GM11168 (cell line): ENCODE data around the gene ZNF665.
"Not testable (repeated sequence)": the region's sequence is repeated elsewhere in the genome, so short reads cannot be mapped to it uniquely, and the experiment has no call there.

Experiments
- in situ Hi-C: fragments of 300-500 bp; cut with MboI; formaldehyde crosslinking; loops from one replicate; pipeline ENCODE4 v1.12.0; 2022; ENCODE audit warnings: low sequenced_read_pairs; ENCODE audit not compliant: unreplicated experiment

ZNF665 gene

GRCh38 chr19:53158119-53158656, 35.0 kb downstream of the ZNF665 start:
- in situ Hi-C loops = no loop called here

DNA sequence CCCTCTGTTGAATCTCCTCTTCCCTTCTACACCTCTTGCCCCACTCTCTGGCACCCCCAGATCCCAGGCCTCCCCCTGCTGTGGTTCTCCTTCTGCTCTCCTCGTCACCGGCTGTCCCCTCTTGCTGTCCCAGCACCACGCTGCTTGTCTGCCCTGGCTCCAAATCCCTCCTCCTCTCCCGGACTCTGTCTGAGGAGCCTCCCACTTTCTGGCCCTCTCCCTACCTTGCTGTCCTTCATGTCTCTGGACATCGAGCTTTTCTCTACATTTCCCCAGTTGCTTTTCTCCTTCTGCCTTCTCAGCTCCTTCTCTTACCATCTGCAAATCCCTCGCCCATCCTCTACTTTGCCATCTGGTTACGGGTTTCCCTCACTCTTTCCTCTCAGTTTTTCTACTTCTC, 35.5 kb downstream of the ZNF665 start:
- in situ Hi-C loops = no loop called here

DNA sequence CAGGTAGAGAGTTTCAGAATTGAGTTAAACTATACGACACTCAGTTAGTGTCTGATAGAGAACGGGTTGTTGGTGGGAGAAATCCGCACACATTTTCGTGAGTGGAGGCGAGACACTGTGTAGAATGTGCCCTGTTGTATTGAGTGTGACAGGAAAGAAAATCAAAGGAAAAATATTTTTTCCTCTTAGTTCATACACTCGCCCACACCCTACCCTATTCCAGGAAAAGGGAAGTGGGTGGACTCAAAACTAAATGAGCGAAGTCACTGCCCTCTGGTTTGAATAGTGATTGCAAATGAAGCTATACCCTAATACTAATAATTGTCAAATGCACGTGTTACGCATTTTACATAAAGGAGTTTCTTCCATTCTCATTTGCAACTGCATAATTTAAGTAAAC, 36.3 kb downstream of the ZNF665 start:
- in situ Hi-C loops = no loop called here

GRCh38 chr19:53147645-53148044, 45.5 kb downstream of the ZNF665 start:
- in situ Hi-C loops = no loop called here

- in situ Hi-C loops = no loop called here
Observed at GRCh38 chr19:53140351-53140750, 52.8 kb downstream of the ZNF665 start.

DNA sequence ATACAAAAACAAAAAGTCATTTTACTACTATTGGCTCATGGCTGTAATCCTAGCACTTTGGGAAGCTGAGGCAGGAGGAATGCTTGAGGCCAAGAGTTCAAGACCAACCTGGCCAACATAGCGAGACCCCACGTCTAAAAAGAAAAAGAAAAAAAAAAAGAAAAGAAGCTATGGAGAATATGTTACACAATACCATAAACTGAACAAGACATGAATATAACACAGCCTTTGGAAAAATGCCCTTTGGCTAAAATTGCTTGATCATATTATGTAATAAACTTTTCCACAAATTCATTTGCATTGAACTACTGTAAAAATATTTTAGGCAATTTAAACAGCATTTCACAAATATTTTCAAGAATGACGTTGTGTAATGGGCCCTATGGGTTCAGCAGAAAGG, 56.7 kb downstream of the ZNF665 start:
- in situ Hi-C loops = no loop called here

GRCh38 chr19:53132141-53132991, 60.8 kb downstream of the ZNF665 start, which contains the start of gene ZNF415:
Gene ZNF415, minus strand, starts transcription at chr19:53132910. Its CDS starts 10,234 bp downstream, at chr19:53122676.
- in situ Hi-C loops = no loop called here

DNA sequence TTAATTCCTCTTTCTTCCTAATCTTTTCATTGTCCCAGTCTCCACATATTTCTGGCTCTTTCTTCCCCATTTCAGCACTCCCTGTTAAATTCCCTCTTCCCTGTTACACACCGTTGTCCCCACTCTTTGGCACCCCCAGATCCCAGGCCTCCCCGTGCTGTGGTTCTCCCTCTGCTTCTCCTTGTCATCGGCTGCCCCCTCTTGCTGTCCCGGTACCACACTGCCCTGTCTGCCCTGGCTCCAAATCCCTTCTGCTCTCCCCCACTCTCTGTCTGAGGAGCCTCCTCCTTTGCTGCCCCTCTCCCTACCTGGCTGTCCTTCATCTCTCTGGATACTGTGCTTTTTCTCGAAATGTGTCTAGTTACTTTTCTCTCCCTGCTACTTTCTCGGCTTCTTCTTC, 61.4 kb downstream of the ZNF665 start:
- in situ Hi-C loops = no loop called here

DNA sequence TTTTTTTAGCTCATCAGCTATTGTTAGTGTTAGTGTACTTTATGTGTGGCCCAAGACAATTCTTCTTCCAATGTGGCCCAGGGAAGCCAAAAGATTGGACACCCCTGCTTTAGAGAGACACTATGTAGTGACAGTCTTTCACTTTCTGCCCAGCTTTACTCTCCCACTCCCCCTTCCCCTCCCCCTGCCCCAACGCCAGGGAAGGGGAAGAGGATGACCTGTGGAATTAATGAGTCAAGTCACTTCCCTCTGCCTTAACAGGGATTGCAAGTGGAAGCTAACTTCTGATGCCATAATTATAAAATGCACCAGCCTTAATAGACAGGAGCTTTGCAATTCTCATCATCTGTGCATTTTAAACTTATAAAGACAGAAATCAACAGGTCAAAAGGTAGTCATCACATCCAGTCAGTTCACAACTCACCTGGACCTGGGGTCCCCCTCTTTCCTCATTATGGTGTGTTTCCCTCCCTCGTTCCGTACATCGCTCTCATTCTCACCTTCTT, 62.0 kb downstream of the ZNF665 start:
- in situ Hi-C loops = no loop called here

GRCh38 chr19:53130506-53130905, 62.7 kb downstream of the ZNF665 start:
- in situ Hi-C loops = no loop called here

GRCh38 chr19:53126733-53127526, 66.2 kb downstream of the ZNF665 start:
- in situ Hi-C loops = not testable (repeated sequence)

DNA sequence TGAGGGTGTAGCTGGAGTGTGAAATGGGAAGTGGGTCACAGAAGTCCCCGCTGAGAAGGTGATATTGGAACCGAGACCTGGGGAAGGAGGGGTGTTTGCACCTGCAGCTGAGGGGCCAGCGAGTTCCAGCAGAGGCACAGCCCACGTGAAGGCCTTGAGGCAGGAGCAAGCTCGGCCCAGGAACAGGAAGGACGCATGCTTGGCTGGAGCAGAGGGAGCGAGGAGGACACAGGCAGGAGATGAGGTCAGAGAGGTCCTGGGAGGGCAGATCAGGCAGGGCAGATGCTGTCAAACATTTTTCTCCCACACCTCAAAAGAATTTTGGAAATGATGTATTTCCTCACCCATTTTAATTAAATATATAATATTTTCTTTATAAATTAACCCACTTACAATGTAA, 69.8 kb downstream of the ZNF665 start:
- in situ Hi-C loops = no loop called here
